Panc1 (cell line): ENCODE data around the gene CC2D1A. TPM values are rescaled to one million over a fixed set of nuclear protein-coding genes. Genes with fewer than 3 reads are reported as not detected.
"Not testable (repeated sequence)": the region's sequence is repeated elsewhere in the genome, so short reads cannot be mapped to it uniquely, and the experiment has no call there.

Experiments
- ATAC-seq: fragments of 200-7000 bp; cut with Tn5 transposase; 2 replicates; pipeline ENCODE4 v1.9.1; 2020; ENCODE audit warnings: mild to moderate bottlenecking, moderate library complexity
- BruUV-seq: library from RNA; stranded (reverse); fragments of 400-500 nt; replicated peaks from 2 replicates; lab custom pipeline; 2021; lab: Mats Ljungman, UMichigan
- CTCF ChIA-PET: fragments of 300-600 bp; sonication (Branson Sonifier 250); formaldehyde crosslinking; loops from one replicate; lab custom pipeline; 2022; ENCODE audit warnings: antibody characterized with exemption; lab: Charles Lee
- POLR2A ChIA-PET: fragments of 300-600 bp; sonication (Branson Sonifier 250); formaldehyde crosslinking; loops from one replicate; lab custom pipeline; 2022; ENCODE audit warnings: antibody characterized with exemption; lab: Charles Lee
- DNase-seq: peaks from one replicate; pipeline ENCODE4 v3.0.0-alpha.2; 2010; ENCODE audit warnings: low read depth, low spot score
- H3K27ac ChIP-seq: 2 replicates; pipeline ENCODE4 v1.5.1; 2011; ENCODE audit warnings: mild to moderate bottlenecking, low read length, inconsistent platforms
- H3K27me3 ChIP-seq: fragments of 200-500 bp; sonication (Bioruptor generic); 2 replicates; pipeline ENCODE4 v1.6.0; 2014; ENCODE audit warnings: low read length, inconsistent platforms; ENCODE audit not compliant: control insufficient read depth, insufficient read depth
- H3K36me3 ChIP-seq: fragments of 200-500 bp; sonication (Bioruptor generic); 2 replicates; pipeline ENCODE4 v1.5.1; 2014; ENCODE audit warnings: inconsistent platforms, mild to moderate bottlenecking, low read length, moderate library complexity; ENCODE audit not compliant: control insufficient read depth, insufficient read depth
- H3K4me1 ChIP-seq: 2 replicates; pipeline ENCODE4 v1.5.1; 2011; ENCODE audit warnings: inconsistent platforms, mild to moderate bottlenecking, low read length, moderate library complexity; ENCODE audit not compliant: control insufficient read depth, insufficient read depth
- H3K4me3 ChIP-seq, 2 experiments: 2 replicates each; pipeline ENCODE4 v1.5.1; 2011 to 2012; ENCODE audit warnings: low read depth in 2 of 2, low read length in 2 of 2, mild to moderate bottlenecking in 2 of 2, inconsistent platforms in 1 of 2, moderate library complexity in 1 of 2
- H3K9me3 ChIP-seq: fragments of 200-500 bp; sonication (Bioruptor generic); 2 replicates; pipeline ENCODE4 v1.5.1; 2014; ENCODE audit warnings: low read depth, mild to moderate bottlenecking, inconsistent platforms, low read length, moderate library complexity; ENCODE audit not compliant: control insufficient read depth, insufficient read depth
- CTCF ChIP-seq: fragments of 450-650 bp; IDR thresholded peaks from 2 replicates; pipeline ENCODE4 v1.5.1; 2017; ENCODE audit warnings: mild to moderate bottlenecking
- POLR2AphosphoS5 ChIP-seq: IDR thresholded peaks from 2 replicates; pipeline ENCODE4 v1.6.1; 2012; ENCODE audit warnings: mild to moderate bottlenecking, low read depth, low read length, moderate library complexity
- REST ChIP-seq, 2 experiments: IDR thresholded peaks; 2 replicates each; pipeline ENCODE4 v1.6.1; 2011 to 2012; ENCODE audit warnings: low read depth in 2 of 2, control low read depth in 1 of 2, low read length in 1 of 2, mild to moderate bottlenecking in 1 of 2, moderate library complexity in 1 of 2; ENCODE audit not compliant: insufficient read depth in 1 of 2
- SIN3A ChIP-seq: IDR thresholded peaks from 2 replicates; pipeline ENCODE4 v1.6.1; 2012; ENCODE audit warnings: low read depth, mild to moderate bottlenecking, low read length, moderate library complexity, borderline replicate concordance; ENCODE audit not compliant: insufficient read depth
- TCF7L2 ChIP-seq: IDR thresholded peaks from 2 replicates; pipeline ENCODE4 v1.6.1; 2011; ENCODE audit warnings: mild to moderate bottlenecking, low read depth, low read length, inconsistent platforms
- in situ Hi-C: cut with HindIII; loops from 2 replicates; pipeline ENCODE4 v1.10.0; 2016; ENCODE audit warnings: low sequenced_read_pairs, low pct_unique_long_range_greater_than_20kb
- intact Hi-C: fragments of 100-400 bp; cut with micrococcal nuclease; formaldehyde crosslinking; loops from one replicate; pipeline ENCODE4 v1.10.0; 2022; ENCODE audit not compliant: unreplicated experiment
- total RNA-seq: library from RNA; stranded (reverse); gene quantifications from one replicate; pipeline ENCODE4 v1.2.1, GENCODE V29; 2021; ENCODE audit not compliant: unreplicated experiment

Gene CC2D1A
- total RNA-seq, 1 experiment from 2014 or later = 28.0 TPM

GRCh38 chr19:13920940-13921747 is 15.1 kb downstream of the CC2D1A start:
- BruUV-seq = no TSS peak
- intact Hi-C loops = no loop called here

GRCh38 chr19:13922118-13922517 is 16.1 kb downstream of the CC2D1A start:
- in situ Hi-C loops, intact Hi-C loops, POLR2A ChIA-PET, BruUV-seq, H3K4me3 ChIP-seq, ATAC-seq, H3K27ac ChIP-seq, H3K9me3 ChIP-seq, H3K27me3 ChIP-seq, H3K4me1 ChIP-seq, DNase-seq, H3K36me3 ChIP-seq: not testable (repeated sequence)
- CTCF ChIA-PET = interaction anchor here (0.6 kb wide), 1 partner anchor 255 kb away, joined by 11 read pairs; no protein-coding TSS in a partner anchor

More at GRCh38 chr19:13920940-13921747, 15.1 kb downstream of the CC2D1A start:
- Histone ChIP-seq H3K9me3 (no peaks in the 10 kb centered on the region), H3K4me1 (no peaks in the 10 kb centered on the region), H3K36me3 (no peaks in the 10 kb centered on the region), H3K27ac (no peak overlapping the region), H3K27me3 (no peaks in the 10 kb centered on the region), H3K4me3 (no peak overlapping the region)
- TF ChIP-seq POLR2AphosphoS5 = no peak
- no peak for TF ChIP-seq TCF7L2
- no peak for TF ChIP-seq REST (IDR thresholded peaks at IDR 0.05; ENCODE audit: insufficient read depth in 1 of 2, low read depth in 2 of 2, low read length in 1 of 2)
- no peak for TF ChIP-seq CTCF
- no peak for TF ChIP-seq SIN3A
- DNase-seq (no peak), ATAC-seq (peak; percentile 90)
- CTCF ChIA-PET = no interaction called here
- POLR2A ChIA-PET = no interaction called here
- in situ Hi-C loops = no loop called here
